Activated B cell treated with CpG ODN at 0.5 μM for 24 hours (primary cell): Measurements from ENCODE around the gene DDX10. TPM values are rescaled to one million over a fixed set of nuclear protein-coding genes. Genes with fewer than 3 reads are reported as not detected.
"Not testable (repeated sequence)": the region's sequence is repeated elsewhere in the genome, so short reads cannot be mapped to it uniquely, and the experiment has no call there.

Experiments
- ATAC-seq: fragments of 200-7000 bp; cut with Tn5 transposase; one replicate; pipeline ENCODE4 v1.10.0; 2021; ENCODE audit warnings: low read depth, mild to moderate bottlenecking, moderate library complexity
- CTCF ChIA-PET: fragments of 350-600 bp; sonication (Branson Sonifier 250); formaldehyde crosslinking; loops from one replicate; lab custom pipeline; 2021; ENCODE audit warnings: antibody characterized with exemption; lab: Charles Lee
- POLR2A ChIA-PET: fragments of 350-600 bp; sonication (Branson Sonifier 250); formaldehyde crosslinking; loops from one replicate; lab custom pipeline; 2021; ENCODE audit warnings: antibody characterized with exemption; lab: Charles Lee
- DNase-seq: peaks from one replicate; pipeline ENCODE4 v3.0.0; 2022
- H3K27ac Mint-ChIP-seq: one replicate; pipeline ENCODE4 v1.8.0; 2020; ENCODE audit warnings: mixed read lengths
- H3K27me3 Mint-ChIP-seq: one replicate; pipeline ENCODE4 v1.8.0; 2021; ENCODE audit warnings: mixed read lengths
- H3K36me3 Mint-ChIP-seq: one replicate; pipeline ENCODE4 v1.8.0; 2021; ENCODE audit warnings: low read depth, mixed read lengths
- H3K4me1 Mint-ChIP-seq: one replicate; pipeline ENCODE4 v1.8.0; 2021; ENCODE audit warnings: mixed read lengths
- H3K4me3 Mint-ChIP-seq: one replicate; pipeline ENCODE4 v1.8.0; 2020; ENCODE audit warnings: mild to moderate bottlenecking, mixed read lengths
- H3K9me3 Mint-ChIP-seq: one replicate; pipeline ENCODE4 v1.8.0; 2020; ENCODE audit warnings: mixed read lengths
- intact Hi-C: fragments of 100-400 bp; cut with micrococcal nuclease; formaldehyde crosslinking; loops from one replicate; pipeline ENCODE4 v1.15.1; 2024
- total RNA-seq: library from RNA; stranded (reverse); gene quantifications from 2 replicates; pipeline ENCODE4 v1.2.3, GENCODE V29; 2022
- TF ChIP-seq, protein P1 (sequence below): fragments of 200-600 bp; IDR thresholded peaks from one replicate; pipeline ENCODE4 v1.8.0; 2022; ENCODE audit warnings: antibody characterized with exemption, mild to moderate bottlenecking

The DDX10 gene
- total RNA-seq, 1 donor from 2014 or later: 43.3 TPM

GRCh38 chr11:108813086-108813485 lies 148.2 kb downstream of the DDX10 start:
- intact Hi-C loops: no loop called here
- POLR2A ChIA-PET: no interaction called here
- ATAC-seq (no peak), DNase-seq (no peak)
- TF ChIP-seq, protein P1, sequence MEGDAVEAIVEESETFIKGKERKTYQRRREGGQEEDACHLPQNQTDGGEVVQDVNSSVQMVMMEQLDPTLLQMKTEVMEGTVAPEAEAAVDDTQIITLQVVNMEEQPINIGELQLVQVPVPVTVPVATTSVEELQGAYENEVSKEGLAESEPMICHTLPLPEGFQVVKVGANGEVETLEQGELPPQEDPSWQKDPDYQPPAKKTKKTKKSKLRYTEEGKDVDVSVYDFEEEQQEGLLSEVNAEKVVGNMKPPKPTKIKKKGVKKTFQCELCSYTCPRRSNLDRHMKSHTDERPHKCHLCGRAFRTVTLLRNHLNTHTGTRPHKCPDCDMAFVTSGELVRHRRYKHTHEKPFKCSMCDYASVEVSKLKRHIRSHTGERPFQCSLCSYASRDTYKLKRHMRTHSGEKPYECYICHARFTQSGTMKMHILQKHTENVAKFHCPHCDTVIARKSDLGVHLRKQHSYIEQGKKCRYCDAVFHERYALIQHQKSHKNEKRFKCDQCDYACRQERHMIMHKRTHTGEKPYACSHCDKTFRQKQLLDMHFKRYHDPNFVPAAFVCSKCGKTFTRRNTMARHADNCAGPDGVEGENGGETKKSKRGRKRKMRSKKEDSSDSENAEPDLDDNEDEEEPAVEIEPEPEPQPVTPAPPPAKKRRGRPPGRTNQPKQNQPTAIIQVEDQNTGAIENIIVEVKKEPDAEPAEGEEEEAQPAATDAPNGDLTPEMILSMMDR: no peak
- Mint-ChIP-seq H3K36me3 (peaks cover 15% of the 10 kb centered on the region), H3K27me3 (no peaks in the 10 kb centered on the region), H3K9me3 (no peaks in the 10 kb centered on the region), H3K4me1 (peaks cover 7% of the 10 kb centered on the region), H3K27ac (no peak overlapping the region), H3K4me3 (no peak overlapping the region)
- CTCF ChIA-PET: no interaction called here

- intact Hi-C loops: no loop called here
- CTCF ChIA-PET: no interaction called here
- POLR2A ChIA-PET: no interaction called here
- Mint-ChIP-seq H3K36me3 (peaks cover 2% of the 10 kb centered on the region), H3K9me3 (no peaks in the 10 kb centered on the region), H3K4me3 (no peak overlapping the region), H3K27ac (no peak overlapping the region), H3K27me3 (no peaks in the 10 kb centered on the region), H3K4me1 (no peaks in the 10 kb centered on the region)
- TF ChIP-seq, protein P1: no peak
- no peak for DNase-seq
- ATAC-seq: no peak
Observed at GRCh38 chr11:108817976-108818375, 153.1 kb downstream of the DDX10 start.

DNA sequence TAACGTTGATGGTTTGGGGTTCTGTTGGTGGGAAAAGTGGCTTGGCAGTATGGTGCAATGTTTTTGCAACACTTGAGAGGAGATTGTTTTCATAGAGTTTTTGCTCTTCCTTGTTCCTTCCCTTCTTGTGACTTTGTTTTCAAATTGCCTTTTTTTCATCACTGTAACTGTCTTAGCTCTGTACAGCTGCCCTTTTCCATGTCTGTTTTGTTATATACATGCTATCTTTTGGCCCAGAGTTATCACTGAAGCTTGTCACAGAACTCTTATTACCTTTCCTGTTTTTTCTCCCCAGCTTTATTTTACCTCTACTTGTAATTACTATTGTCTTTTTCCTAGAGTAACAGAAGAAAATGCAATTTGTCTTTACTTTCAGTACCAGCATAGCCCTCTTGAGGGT lies 154.1 kb downstream of the DDX10 start:
- intact Hi-C loops: no loop called here
- no peak for ATAC-seq
- Mint-ChIP-seq H3K4me3 (no peak overlapping the region), H3K27ac (no peak overlapping the region), H3K4me1 (no peaks in the 10 kb centered on the region), H3K9me3 (no peaks in the 10 kb centered on the region), H3K27me3 (no peaks in the 10 kb centered on the region), H3K36me3 (peaks cover 2% of the 10 kb centered on the region)
- POLR2A ChIA-PET: no interaction called here
- TF ChIP-seq, protein P1: no peak
- DNase-seq: no peak
- CTCF ChIA-PET: no interaction called here

DNA sequence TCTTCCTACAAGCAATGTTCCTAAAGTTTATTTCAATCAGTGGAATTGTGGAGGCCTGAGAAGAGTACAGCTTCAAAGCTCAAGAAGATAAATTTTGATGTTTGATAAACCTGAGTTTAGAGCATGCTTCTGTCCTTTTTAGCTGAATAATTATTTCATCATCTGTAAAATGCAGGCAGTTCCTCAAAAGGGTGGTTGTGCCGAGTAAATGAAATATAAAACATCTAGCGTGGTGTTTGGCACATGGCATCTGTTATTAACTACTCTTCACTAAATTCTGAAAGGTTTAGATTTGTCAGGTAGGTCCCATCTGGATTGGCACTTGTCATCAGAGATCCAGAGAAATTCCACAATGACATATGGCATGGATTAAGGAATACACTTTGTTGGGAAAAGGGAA lies 155.1 kb downstream of the DDX10 start:
- no peaks in the 10 kb centered on the region for H3K27me3 Mint-ChIP-seq
- peaks cover 2% of the 10 kb centered on the region for H3K36me3 Mint-ChIP-seq
- H3K4me3 Mint-ChIP-seq: no peak overlapping the region
- no peak overlapping the region for H3K27ac Mint-ChIP-seq
- ATAC-seq (no peak), DNase-seq (no peak)
- TF ChIP-seq, protein P1: no peak
- H3K4me1 Mint-ChIP-seq: no peaks in the 10 kb centered on the region
- POLR2A ChIA-PET: no interaction called here
- H3K9me3 Mint-ChIP-seq: no peaks in the 10 kb centered on the region
- intact Hi-C loops: no loop called here
- CTCF ChIA-PET: no interaction called here

DNA sequence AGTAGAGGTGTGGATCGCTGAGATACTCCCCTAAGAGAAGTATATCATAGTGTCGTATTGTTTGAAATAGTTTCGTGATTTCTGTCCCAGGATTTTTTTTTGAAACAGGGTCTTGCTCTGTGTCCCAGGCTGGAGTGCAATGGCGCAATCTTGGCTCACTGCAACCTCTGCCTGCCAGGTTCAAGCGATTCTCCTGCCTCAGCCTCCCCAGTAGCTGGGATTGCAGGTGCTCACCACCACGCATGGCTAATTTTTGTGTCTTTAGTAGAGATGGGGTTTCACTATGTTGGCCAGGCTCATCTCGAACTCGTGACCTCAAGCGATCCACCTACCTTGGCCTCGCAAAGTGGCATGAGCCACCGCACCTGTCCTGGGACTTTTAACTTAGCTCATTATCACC lies 159.1 kb downstream of the DDX10 start:
- H3K27ac Mint-ChIP-seq, ATAC-seq, H3K36me3 Mint-ChIP-seq, H3K27me3 Mint-ChIP-seq, H3K9me3 Mint-ChIP-seq, H3K4me1 Mint-ChIP-seq, CTCF ChIA-PET, H3K4me3 Mint-ChIP-seq, DNase-seq, intact Hi-C loops, POLR2A ChIA-PET: not testable (repeated sequence)

DNA sequence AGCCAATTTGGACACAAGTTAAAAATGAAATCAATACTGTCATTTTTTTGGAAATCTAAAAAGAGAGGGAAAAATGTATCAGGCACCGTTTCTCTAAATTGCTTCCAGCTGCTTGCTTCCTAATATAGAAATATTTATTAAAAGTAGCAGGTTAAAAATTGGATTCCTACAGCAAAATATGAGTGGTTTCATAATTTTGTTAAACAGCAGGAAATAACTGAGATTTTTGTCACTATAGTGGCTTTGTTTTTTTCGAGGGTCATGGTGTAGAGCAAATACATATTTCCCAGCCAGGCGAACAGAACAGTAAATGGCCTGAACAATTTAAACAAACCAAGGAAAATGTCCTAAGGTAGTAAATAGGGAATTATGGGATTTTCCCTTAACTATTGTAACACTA lies 159.7 kb downstream of the DDX10 start:
- no peak overlapping the region for H3K27ac Mint-ChIP-seq
- POLR2A ChIA-PET: no interaction called here
- H3K4me1 Mint-ChIP-seq: no peaks in the 10 kb centered on the region
- CTCF ChIA-PET: no interaction called here
- intact Hi-C loops: no loop called here
- peaks cover 5% of the 10 kb centered on the region for H3K36me3 Mint-ChIP-seq
- H3K9me3 Mint-ChIP-seq: no peaks in the 10 kb centered on the region
- H3K27me3 Mint-ChIP-seq: no peaks in the 10 kb centered on the region
- TF ChIP-seq, protein P1: no peak
- DNase-seq (no peak), ATAC-seq (no peak)
- no peak overlapping the region for H3K4me3 Mint-ChIP-seq
